SHP77 treated with DMSO at 0.1 percent for 48 hours (cell line): ENCODE results near the gene MBD4.
A peak's percentile ranks its signal among the peaks of the same experiment; 100 is the strongest.
"Not testable (repeated sequence)": the region's sequence is repeated elsewhere in the genome, so short reads cannot be mapped to it uniquely, and the experiment has no call there.

Source experiments
- DNase-seq: peaks from one replicate; lab custom pipeline; 2025; lab: John Stamatoyannopoulos, UW

The MBD4 gene

GRCh38 chr3:129409541-129409940, 30.2 kb downstream of the MBD4 start:
- no peak for DNase-seq

GRCh38 chr3:129404610-129405009, 35.1 kb downstream of the MBD4 start:
- no peak for DNase-seq

- DNase-seq: no peak
These were observed 35.6 kb downstream of the MBD4 start for GRCh38 chr3:129404130-129404529.

GRCh38 chr3:129403450-129403849, 36.3 kb downstream of the MBD4 start:
- no peak for DNase-seq

GRCh38 chr3:129402616-129403015, 37.1 kb downstream of the MBD4 start:
- DNase-seq: no peak

- DNase-seq: no peak
These were observed 37.5 kb downstream of the MBD4 start for GRCh38 chr3:129402210-129402609.

GRCh38 chr3:129399895-129400357, 39.8 kb downstream of the MBD4 start:
- no peak for DNase-seq

GRCh38 chr3:129399145-129399894, 40.4 kb downstream of the MBD4 start:
- peak; percentile 98 for DNase-seq

GRCh38 chr3:129398803-129399144, 41.0 kb downstream of the MBD4 start:
- DNase-seq: no peak

- not testable (repeated sequence) for DNase-seq
These were observed 45.8 kb downstream of the MBD4 start for GRCh38 chr3:129393760-129394564.

GRCh38 chr3:129393271-129393670, 46.5 kb downstream of the MBD4 start:
- no peak for DNase-seq

GRCh38 chr3:129392106-129392887, 47.5 kb downstream of the MBD4 start:
- DNase-seq: not testable (repeated sequence)

GRCh38 chr3:129391583-129391982, 48.2 kb downstream of the MBD4 start:
- not testable (repeated sequence) for DNase-seq

- DNase-seq: no peak
These were observed 50.2 kb downstream of the MBD4 start for GRCh38 chr3:129389572-129389937.

- DNase-seq: not testable (repeated sequence)
These were observed 50.8 kb downstream of the MBD4 start for GRCh38 chr3:129388791-129389571.

GRCh38 chr3:129387487-129387886, 52.3 kb downstream of the MBD4 start:
- DNase-seq: no peak

- no peak for DNase-seq
These were observed 52.8 kb downstream of the MBD4 start for GRCh38 chr3:129386984-129387383.

- DNase-seq: not testable (repeated sequence)
These were observed 54.2 kb downstream of the MBD4 start for GRCh38 chr3:129385507-129385906.

- DNase-seq: no peak
These were observed 55.0 kb downstream of the MBD4 start for GRCh38 chr3:129384594-129385323.

- not testable (repeated sequence) for DNase-seq
These were observed 55.6 kb downstream of the MBD4 start for GRCh38 chr3:129384103-129384502.

- peak; percentile 78 for DNase-seq
These were observed 56.4 kb downstream of the MBD4 start for GRCh38 chr3:129383292-129383860.
